NAMALWA (cell line): ENCODE data around the gene DYNC2I2.
"Not testable (repeated sequence)": the region's sequence is repeated elsewhere in the genome, so short reads cannot be mapped to it uniquely, and the experiment has no call there.

Experiments
- DNase-seq: peaks from one replicate; pipeline ENCODE4 v3.0.0-alpha.2; 2015; ENCODE audit warnings: low spot score

DYNC2I2 gene

GRCh38 chr9:128685636-128686489 is 29.2 kb upstream of the DYNC2I2 start:
- DNase-seq, result peak; percentile 63

GRCh38 chr9:128684325-128685199 is 27.9 kb upstream of the DYNC2I2 start:
- peak; percentile 93 for DNase-seq

- no peak for DNase-seq
Measured at GRCh38 chr9:128684065-128684324, 27.3 kb upstream of the DYNC2I2 start.

GRCh38 chr9:128683340-128684064 is 26.9 kb upstream of the DYNC2I2 start:
- peak; percentile 89 for DNase-seq

- DNase-seq, result no peak
Measured at GRCh38 chr9:128677794-128678193, 21.1 kb upstream of the DYNC2I2 start.

GRCh38 chr9:128675382-128675781 is 18.7 kb upstream of the DYNC2I2 start:
- DNase-seq, result no peak

- no peak for DNase-seq
Measured at GRCh38 chr9:128669786-128670185, 13.1 kb upstream of the DYNC2I2 start.

GRCh38 chr9:128666481-128666941 is 9.9 kb upstream of the DYNC2I2 start:
- DNase-seq, result not testable (repeated sequence)

- DNase-seq, result no peak
Measured at GRCh38 chr9:128657796-128658195, 1.1 kb upstream of the DYNC2I2 start.

- DNase-seq, result no peak
Measured at GRCh38 chr9:128657344-128657704, 677 bp upstream of the DYNC2I2 start.

- DNase-seq, result no peak
Measured at GRCh38 chr9:128654481-128654880, 2.2 kb downstream of the DYNC2I2 start.

GRCh38 chr9:128653908-128654307 is 2.7 kb downstream of the DYNC2I2 start:
- no peak for DNase-seq

GRCh38 chr9:128651798-128652197 is 4.8 kb downstream of the DYNC2I2 start:
- DNase-seq, result no peak

GRCh38 chr9:128648206-128648605 is 8.4 kb downstream of the DYNC2I2 start:
- DNase-seq, result peak; percentile 73

- DNase-seq, result peak; percentile 72
Measured at GRCh38 chr9:128643519-128644300, 12.9 kb downstream of the DYNC2I2 start.

- DNase-seq, result no peak
Measured at GRCh38 chr9:128642675-128643245, 13.9 kb downstream of the DYNC2I2 start.

- no peak for DNase-seq
Measured at GRCh38 chr9:128640603-128641002, 16.0 kb downstream of the DYNC2I2 start.

GRCh38 chr9:128638580-128638979 is 18.1 kb downstream of the DYNC2I2 start:
- DNase-seq, result no peak

- peak; percentile 31 for DNase-seq
Measured at GRCh38 chr9:128637656-128638055, 19.0 kb downstream of the DYNC2I2 start.

- DNase-seq, result no peak
Measured at GRCh38 chr9:128636556-128637530, 19.8 kb downstream of the DYNC2I2 start.
